Thyroid gland (tissue), 4 donors: ENCODE data around the gene TAP1.

Experiments
- CTCF ChIP-seq, 6 experiments: fragments of 200-600 bp in 3 of 6; fragments of 450-650 bp in 3 of 6; sonication (generic) in 3 of 6; IDR thresholded peaks; one replicate each; pipeline ENCODE4 v1.5.1; 2016 to 2019; ENCODE audit warnings: antibody characterized with exemption in 6 of 6, mild to moderate bottlenecking in 2 of 6, inconsistent platforms in 1 of 6, moderate library complexity in 1 of 6
- POLR2A ChIP-seq, 2 donors: fragments of 450-650 bp; IDR thresholded peaks; one replicate each; pipeline ENCODE4 v1.6.1; 2017; ENCODE audit warnings: antibody characterized with exemption in 2 of 2, mild to moderate bottlenecking in 2 of 2, moderate library complexity in 1 of 2

DNA sequence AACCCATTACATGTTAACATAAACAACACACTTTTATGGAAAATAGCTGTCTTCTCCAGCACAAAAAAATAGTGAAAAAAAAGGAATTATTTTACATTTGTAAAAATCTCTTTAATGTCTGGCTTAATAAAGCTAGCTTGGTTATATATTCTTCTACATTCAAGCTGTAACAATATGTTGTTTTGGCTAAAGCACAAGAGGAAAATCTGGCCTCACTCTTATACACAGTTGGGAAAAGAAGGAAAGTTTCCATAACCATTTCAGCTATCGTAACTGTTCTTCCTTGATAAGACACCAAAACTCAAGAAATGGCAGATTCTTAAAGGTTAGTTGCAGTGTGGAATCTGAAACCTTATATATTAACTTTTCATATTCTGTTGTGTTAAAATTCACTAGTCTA, 44.3 kb downstream of the TAP1 start:
- no peak for TF ChIP-seq CTCF (IDR thresholded peaks at IDR 0.05)
- TF ChIP-seq POLR2A (IDR thresholded peaks at IDR 0.05) = no peak
